H7 (cell line): Measurements from ENCODE around the gene AK3. TPM values are rescaled to one million over a fixed set of nuclear protein-coding genes. Genes with fewer than 3 reads are reported as not detected.
"Not testable (repeated sequence)": the region's sequence is repeated elsewhere in the genome, so short reads cannot be mapped to it uniquely, and the experiment has no call there.

Experiments used
- DNase-seq: peaks from one replicate; pipeline ENCODE4 v3.0.0; 2012
- H3K27me3 ChIP-seq: 2 replicates; pipeline ENCODE4 v1.6.0; 2011; ENCODE audit warnings: mild to moderate bottlenecking, low read length; ENCODE audit not compliant: control insufficient read depth, insufficient read depth
- H3K36me3 ChIP-seq: replicated peaks from 2 replicates; pipeline ENCODE4 v1.5.1; 2011; ENCODE audit warnings: low read length; ENCODE audit not compliant: control insufficient read depth, insufficient read depth
- H3K4me3 ChIP-seq: 2 replicates; pipeline ENCODE4 v1.5.1; 2011; ENCODE audit warnings: low read depth, mild to moderate bottlenecking, control low read depth, low read length, moderate library complexity; ENCODE audit not compliant: insufficient read depth
- total RNA-seq: library from RNA; depleted of rRNA; stranded (reverse); fragments of >200 nt; shearing (Covaris generic); gene quantifications from 2 replicates; pipeline ENCODE4 v1.2.3, GENCODE V29; 2014; rRNA removed

The AK3 gene
- total RNA-seq, 1 experiment from 2014 or later: 118 TPM

DNA sequence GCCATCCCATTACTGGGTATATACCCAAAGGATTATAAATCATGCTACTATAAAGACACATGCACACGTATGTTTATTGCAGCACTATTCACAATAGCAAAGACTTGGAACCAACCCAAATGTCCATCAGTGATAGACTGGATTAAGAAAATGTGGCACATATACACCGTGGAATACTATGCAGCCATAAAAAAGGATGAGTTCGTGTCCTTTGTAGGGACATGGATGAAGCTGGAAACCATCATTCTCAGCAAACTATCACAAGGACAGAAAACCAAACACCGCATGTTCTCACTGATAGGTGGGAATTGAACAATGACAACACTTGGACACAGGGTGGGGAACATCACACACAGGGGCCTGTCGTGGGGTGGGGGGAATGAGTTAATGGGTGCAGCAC is 80.3 kb downstream of the AK3 start:
- not testable (repeated sequence) for H3K36me3 ChIP-seq, H3K27me3 ChIP-seq, DNase-seq, H3K4me3 ChIP-seq

Other genes starting within 250 kb of the AK3 start
- 5.8 and 6.8 TPM in 2 replicates for gene PLPP6, start 78.9 kb downstream of the AK3 start, total RNA-seq
- 0.48 TPM in 1 of 2 replicates, not detected in the other for gene SPATA6L, start 74.7 kb downstream of the AK3 start, total RNA-seq
- 18.8 and 20.4 TPM in 2 replicates for gene CDC37L1, start 61.6 kb downstream of the AK3 start, total RNA-seq
- gene RCL1, start 51.7 kb upstream of the AK3 start, total RNA-seq: 16.6 and 25.6 TPM in 2 replicates
- 2.8 and 4.8 TPM in 2 replicates for gene JAK2, start 244.1 kb upstream of the AK3 start, total RNA-seq